SH-SY5Y (cell line): ENCODE measurements around the gene VAV3.

ENCODE experiments used
- GATA2 ChIP-seq: IDR thresholded peaks from 2 replicates; pipeline ENCODE4 v1.6.1; 2011; ENCODE audit warnings: mild to moderate bottlenecking, low read depth, low read length
- GATA3 ChIP-seq: IDR thresholded peaks from 2 replicates; pipeline ENCODE4 v1.6.1; 2011; ENCODE audit warnings: low read depth, mild to moderate bottlenecking, low read length, moderate library complexity

The VAV3 gene

DNA sequence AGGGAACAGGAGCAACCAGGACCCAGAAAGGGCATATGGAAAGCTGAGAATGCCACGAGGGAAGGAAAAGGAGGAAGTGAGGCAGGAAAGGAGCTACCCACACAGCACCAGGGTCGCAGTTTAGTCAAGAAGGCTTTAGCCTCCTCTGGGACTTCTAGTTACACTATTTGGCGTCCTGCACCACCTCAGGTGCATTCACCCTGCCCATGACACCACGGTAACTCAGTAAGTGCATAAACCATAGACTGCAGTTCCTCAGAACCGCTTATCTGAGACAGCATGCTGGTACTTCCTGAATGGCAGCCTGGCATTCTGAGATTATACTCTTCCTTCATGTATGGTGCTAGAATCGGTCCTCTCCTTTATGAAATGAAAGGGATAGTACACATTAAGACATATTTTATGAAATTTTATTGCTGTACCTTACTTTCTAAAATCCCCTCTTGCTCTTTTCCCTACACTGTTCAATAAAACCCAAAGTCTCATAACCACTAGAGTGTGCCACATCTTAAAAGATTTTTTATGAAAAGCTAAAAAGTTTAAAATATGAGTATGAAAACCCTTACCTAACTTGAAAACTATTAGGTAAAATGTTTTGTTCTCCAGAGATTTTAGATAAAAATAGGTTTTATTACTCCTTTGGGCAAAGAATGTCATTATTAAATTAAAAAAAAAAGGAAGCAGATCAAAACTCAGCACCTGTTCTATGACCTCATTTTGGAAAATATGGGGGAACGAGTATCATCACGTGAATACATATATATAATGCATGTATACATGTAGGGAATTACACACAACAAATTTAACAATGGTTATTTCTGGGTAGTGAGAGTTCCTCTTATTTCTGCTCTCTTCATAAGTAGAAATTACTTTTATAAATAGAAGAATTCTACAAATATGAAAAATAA lies 67.3 kb downstream of the VAV3 start:
- TF ChIP-seq GATA2 (no peak), GATA3 (no peak)

- no peak for TF ChIP-seq GATA3
- TF ChIP-seq GATA2, result no peak
Observed at GRCh38 chr1:107896936-107897335, 68.0 kb downstream of the VAV3 start.

DNA sequence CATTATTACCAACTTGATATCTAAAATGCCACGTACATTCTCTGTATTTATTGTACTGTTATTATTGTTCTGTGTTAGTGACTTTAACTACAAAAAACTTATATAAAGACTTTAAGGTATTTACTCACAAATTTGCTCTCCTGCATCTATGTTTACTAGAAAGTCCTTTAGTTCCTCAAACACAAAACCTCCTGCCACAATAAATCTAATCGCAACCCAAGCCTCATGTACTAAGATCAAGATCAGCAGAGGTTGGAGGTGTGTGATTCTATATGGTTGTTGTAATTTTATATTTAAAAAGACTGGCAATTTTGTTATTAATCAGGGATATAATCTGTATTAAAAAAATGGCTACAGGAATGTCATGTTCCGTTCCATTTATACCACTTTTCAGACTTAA lies 68.6 kb downstream of the VAV3 start:
- no peak for TF ChIP-seq GATA2
- no peak for TF ChIP-seq GATA3

- TF ChIP-seq GATA2, result no peak
- TF ChIP-seq GATA3, result no peak
Observed at GRCh38 chr1:107895403-107896191, 69.4 kb downstream of the VAV3 start.

DNA sequence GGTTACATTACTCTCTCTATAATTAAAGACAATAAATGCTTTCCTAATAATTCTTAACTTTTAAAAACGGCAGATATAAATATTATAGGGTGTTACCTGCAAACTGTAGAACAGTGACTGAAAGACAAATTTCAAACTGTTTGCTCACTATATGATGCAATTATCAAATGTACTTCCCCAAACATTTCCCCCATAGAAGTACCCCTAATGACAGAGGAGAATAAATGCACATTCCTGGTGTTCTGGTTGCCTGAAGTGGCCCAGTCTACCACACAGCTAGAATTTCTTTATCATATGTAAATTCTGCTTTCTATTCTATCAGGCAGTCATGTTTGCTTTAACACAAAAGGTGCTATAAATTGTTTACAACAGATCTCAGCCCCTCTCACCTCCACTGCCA lies 70.4 kb downstream of the VAV3 start:
- TF ChIP-seq GATA3 (no peak), GATA2 (no peak)

DNA sequence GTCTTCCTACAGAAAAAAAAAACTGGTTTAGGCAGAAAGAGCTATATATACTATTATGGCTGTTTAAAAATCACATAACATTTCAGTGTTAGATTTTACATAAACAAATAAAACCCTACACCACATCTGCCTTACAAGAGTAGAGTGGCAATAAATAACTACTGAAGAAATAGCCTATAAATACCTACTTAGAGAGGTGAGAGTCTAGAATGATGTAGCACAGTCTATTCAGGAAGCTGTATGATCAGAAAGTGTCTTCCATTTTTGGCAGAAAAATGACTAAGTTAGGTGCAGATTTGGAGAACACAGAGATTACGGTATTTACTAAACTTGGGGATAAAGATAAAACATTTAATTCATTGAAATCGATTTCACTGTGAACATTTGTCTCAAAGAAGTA lies 75.5 kb downstream of the VAV3 start:
- no peak for TF ChIP-seq GATA2
- no peak for TF ChIP-seq GATA3

GRCh38 chr1:107883562-107883961 lies 81.4 kb downstream of the VAV3 start:
- TF ChIP-seq GATA2, result no peak
- no peak for TF ChIP-seq GATA3

- TF ChIP-seq GATA2 (no peak), GATA3 (no peak)
Observed at GRCh38 chr1:107879927-107880326, 85.1 kb downstream of the VAV3 start.

DNA sequence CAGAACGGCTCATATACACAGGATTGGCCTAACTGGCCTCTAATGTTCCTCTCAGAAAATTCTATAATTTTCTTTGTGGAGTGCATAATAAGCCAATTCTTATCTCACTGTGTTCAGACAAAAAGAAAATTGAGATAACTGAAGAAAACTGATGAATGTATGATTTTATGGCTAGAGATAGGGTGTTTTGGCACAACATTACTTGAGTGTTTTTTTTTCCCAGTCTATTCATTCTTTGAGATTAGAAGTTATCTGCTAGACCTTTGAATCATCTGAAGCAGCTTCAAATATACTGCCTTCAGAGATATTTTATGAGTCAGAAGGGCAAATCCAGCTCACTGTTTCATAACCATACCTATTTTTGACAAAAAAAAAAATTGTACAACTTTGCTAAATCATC lies 85.6 kb downstream of the VAV3 start:
- TF ChIP-seq GATA3, result no peak
- TF ChIP-seq GATA2, result no peak

GRCh38 chr1:107877745-107878144 lies 87.2 kb downstream of the VAV3 start:
- TF ChIP-seq GATA3 (no peak), GATA2 (no peak)

DNA sequence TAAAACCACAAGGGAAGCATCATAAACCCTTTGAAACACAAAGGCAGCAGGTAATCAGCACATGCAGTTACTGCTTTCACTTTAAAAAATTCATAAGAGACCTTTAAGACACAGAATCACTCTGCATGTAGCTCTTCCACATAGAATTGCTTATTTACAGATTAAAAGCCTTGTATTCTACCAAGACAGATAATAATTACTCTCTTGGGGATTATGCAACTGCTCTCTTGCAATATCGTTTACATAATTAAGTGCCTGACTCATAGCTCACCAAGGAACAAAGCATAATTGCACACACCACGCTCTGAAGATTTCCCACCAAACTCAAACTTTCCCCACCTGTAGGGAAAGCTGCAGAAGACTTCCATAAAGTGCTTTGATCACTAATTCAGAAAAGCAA lies 87.9 kb downstream of the VAV3 start:
- TF ChIP-seq GATA3, result no peak
- TF ChIP-seq GATA2, result no peak

- TF ChIP-seq GATA3 (no peak), GATA2 (no peak)
Observed at GRCh38 chr1:107875689-107876088, 89.3 kb downstream of the VAV3 start.

DNA sequence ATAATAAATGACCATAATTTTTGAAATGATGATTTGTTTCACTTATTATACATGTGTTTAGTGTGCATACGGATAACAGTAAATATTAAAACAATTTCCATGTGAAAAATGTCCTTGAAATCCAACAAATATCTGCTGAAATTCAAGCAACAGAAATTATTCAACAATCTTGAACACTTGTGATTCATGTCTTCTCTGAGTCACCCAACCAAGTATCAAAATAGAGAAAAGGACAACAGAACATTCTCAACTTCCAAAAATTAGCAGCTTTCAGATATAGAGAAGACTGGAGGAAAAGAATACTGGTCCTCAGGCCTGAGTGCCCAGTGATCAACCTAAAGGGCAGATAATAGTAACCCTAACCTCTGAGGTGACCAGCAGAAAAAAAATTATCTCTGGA lies 90.8 kb downstream of the VAV3 start:
- TF ChIP-seq GATA2 (no peak), GATA3 (no peak)

- TF ChIP-seq GATA2 (no peak), GATA3 (no peak)
Observed at GRCh38 chr1:107871687-107872395, 93.1 kb downstream of the VAV3 start.

DNA sequence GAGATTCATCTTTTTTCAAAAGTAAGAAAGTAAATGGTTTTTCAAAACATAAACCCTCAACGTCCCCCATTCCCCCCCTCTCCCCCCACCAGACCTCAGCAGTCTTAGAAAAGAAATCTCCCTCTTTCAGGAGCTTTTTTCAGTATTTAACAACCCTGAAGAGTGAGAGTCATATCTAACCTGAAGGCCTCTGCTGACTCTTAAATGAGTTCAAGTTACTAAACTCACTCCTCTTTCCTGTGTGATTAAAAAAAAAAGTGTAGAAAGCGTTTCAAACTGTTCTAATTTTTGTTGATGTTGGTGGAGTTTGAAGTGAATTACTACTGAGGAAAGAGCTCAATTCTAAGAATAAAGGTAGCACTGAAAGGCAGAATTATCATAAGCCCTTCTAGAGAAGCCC lies 93.7 kb downstream of the VAV3 start:
- TF ChIP-seq GATA2 (no peak), GATA3 (no peak)
